CD4-positive, alpha-beta T cell treated with Interleukin-15 for 4 hours (primary cell): ENCODE data around the gene DNAJC2.
"Not testable (repeated sequence)": the region's sequence is repeated elsewhere in the genome, so short reads cannot be mapped to it uniquely, and the experiment has no call there.

Experiments
- DNase-seq: peaks from one replicate; pipeline ENCODE4 v3.0.0-alpha.2; 2020; ENCODE audit warnings: low spot score

Gene DNAJC2

GRCh38 chr7:103343332-103343731 lies 1.2 kb downstream of the DNAJC2 start:
- no peak for DNase-seq

DNA sequence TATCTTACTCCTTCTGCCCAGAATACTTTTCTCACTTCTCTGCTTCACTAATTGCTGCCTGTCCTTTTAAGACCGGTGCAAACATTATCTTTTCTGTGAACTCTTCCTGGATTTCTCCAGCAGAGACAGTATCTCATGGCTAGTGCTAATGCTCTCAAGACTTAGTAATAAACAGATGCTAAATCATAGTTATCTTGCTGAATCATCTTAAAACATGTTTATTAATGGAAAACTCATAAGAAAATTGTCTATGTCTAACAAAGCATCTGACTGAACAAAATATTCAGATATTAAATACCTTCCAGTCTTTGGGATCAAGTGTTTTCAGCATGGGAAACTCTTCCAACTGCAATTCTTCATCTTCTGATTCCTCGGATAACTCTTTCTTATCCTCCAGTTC lies 3.1 kb downstream of the DNAJC2 start:
- DNase-seq: no peak

- DNase-seq: no peak
These were observed 5.7 kb downstream of the DNAJC2 start for GRCh38 chr7:103338864-103339263.

DNA sequence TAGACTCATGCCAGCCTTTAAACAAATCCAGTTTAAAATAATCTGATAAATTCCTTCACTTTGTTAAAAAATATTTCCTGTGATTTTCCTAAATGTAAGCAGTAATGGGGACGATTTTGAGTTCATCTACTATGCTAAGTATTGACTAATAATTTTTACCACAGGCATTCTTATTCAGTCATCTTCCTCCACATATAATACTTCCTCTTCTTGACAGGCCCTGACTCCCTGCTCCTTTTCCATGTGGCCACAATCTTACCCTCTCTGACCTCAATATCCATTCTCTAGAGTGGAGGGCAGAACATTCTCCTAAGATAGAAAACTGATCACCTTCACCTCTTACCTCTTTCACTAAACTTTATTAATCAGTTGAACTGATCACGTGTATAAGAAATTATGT lies 7.8 kb downstream of the DNAJC2 start:
- no peak for DNase-seq

DNA sequence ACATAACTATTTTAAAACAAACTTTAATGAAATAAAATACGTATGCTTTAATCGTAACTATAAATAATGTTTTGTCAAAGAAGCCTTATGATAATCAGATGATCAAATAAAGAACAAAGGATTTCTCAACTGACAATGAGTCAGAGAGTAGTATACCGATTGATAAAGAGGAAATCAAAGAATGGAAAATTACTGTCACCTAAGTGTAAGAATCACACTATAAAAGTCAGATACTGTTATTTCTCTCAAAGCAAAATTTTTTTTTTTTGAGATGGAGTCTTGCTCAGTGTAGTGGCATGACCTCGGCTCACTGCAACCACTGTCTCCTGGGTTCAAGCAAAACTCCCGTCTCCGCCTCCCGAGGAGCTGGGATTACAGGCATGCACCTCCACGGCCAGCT lies 18.8 kb downstream of the DNAJC2 start:
- DNase-seq: no peak

GRCh38 chr7:103317009-103317408 lies 27.6 kb downstream of the DNAJC2 start:
- no peak for DNase-seq

DNA sequence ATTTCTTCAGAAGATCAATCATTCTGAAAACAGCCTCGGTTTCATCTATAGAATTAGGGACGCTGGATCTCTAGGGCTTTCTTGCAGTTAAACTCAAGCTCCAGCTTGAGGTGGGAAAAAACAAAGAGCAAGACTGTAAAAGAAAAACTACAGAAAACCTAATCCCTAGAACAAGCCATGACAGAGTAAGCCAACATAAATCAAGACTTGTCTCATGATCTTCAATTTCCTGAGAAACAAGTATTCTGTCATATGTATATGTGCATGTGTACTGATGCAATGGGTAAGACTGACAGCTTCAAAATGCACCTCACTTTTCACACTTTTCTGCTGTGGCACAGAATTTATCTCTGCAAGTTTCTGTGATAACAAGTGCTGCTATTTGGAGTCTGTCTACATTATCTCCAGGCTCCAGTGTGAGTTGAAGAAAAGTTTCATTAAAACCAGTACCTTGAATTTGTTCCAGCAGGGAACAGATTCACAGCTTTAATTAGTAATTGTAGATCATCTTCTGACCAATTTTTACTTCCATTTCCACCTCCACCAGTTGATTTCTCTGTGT lies 28.1 kb downstream of the DNAJC2 start:
- DNase-seq: no peak

GRCh38 chr7:103314852-103315251 lies 29.7 kb downstream of the DNAJC2 start:
- no peak for DNase-seq

GRCh38 chr7:103307503-103308231 lies 36.9 kb downstream of the DNAJC2 start:
- DNase-seq: no peak

DNA sequence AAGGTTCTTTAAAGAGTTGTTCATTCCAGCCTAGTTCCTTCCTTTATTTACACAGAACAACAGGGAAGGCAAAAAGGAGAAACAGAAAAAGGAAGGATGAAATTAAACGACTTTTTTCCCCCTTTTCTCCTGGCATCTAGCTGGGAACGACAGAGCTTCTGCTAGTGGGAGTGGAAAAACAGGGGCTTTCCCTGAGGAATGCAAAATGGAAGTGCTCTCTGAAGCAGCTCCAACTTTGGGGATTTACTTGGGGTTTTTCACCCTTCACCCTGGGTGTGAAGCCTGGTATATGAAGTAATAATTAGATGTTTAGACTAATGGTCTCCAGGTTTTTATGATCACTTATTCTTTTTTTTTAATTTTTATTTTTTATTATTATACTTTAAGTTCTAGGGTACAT lies 43.1 kb downstream of the DNAJC2 start:
- no peak for DNase-seq

DNA sequence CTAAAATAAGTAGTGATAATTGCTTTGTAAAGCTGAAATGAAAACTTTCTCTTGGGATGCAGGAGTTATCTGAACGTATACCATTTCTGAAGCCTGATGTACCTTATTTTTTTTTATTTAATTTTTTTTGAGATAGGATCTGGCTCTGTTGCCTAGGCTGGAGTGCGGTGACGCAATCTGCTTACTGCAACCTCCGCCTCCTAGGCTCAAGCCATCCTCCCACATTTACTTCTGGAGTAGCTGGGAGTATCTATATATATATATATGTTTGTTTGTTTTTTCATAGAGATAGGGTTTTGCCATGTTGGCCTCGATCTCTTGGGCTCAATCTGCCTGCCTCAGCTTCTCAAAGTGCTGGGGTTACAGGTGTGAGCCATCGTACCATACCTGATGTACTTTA lies 44.9 kb downstream of the DNAJC2 start:
- DNase-seq: no peak

DNA sequence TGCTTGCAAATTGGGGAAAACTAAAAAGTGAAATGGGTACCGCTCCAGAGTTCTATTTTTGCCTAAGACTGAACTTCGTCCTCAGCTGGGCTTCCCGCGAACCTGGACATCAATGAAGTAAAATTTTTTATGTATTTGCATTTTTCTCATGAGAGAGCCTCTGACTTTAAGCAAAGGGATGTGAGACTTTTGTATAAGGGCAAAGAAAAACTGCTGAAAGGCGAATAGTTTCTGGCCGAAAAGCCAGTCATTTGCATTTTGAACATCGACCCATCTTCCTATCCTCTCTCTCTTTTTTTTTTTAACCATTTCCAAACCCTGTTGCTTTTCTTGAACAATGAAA lies 46.8 kb downstream of the DNAJC2 start:
- no peak for DNase-seq

DNA sequence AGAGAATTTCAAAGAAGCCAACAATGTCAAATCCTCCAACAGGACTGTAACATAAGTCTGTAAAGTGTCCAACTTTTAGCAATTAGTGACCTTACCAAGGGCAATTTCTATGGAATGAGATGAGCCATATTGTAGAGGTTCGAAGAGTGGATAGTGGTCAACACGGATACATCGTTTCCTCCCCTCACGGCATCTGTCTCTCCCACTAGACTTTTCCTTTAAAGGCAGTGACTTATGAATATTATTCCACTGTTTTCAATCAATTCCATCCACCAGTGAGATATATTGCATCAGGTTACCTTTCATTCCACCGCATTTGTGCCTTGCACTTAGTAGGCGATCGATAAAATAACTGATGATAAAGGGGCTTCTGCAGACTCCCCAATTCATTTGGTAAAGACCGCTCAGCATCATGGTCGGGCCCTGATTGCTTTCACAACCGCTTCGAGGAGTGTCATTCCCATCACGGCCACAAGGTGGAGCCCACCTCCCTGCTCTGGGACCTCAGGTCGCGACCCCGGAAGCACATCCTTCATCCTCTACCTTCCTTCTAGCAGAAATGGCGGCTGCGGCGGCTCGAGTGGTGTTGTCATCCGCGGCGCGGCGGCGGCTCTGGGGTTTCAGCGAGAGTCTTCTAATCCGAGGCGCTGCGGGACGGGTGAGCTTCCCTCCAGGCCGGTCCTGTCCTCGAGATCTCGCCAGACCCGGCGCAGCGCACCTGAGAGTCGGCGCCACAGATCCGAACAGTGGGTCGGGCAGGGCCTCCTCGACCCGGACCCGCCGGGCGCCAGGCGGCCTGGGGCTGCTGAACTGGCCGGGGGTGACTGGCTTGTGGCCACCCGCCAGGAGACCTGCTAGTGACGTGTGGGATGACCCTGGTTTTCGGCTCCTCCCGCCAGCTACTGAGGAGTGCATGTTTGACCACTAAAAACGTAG lies 47.4 kb downstream of the DNAJC2 start, which contains the start of gene PMPCB:
PMPCB (plus strand) TSS at position 535 of the 936 bp plus-strand sequence; CDS start at position 560, 25 bp downstream.
- peak; percentile 95 for DNase-seq

GRCh38 chr7:103293526-103293925 lies 51.0 kb downstream of the DNAJC2 start:
- no peak for DNase-seq

- DNase-seq: no peak
These were observed 52.4 kb downstream of the DNAJC2 start for GRCh38 chr7:103292122-103292521.

GRCh38 chr7:103282802-103283427 lies 61.7 kb downstream of the DNAJC2 start:
- DNase-seq: not testable (repeated sequence)

- DNase-seq: not testable (repeated sequence)
These were observed 63.8 kb downstream of the DNAJC2 start for GRCh38 chr7:103280803-103281155.

- DNase-seq: peak; percentile 94
These were observed 64.4 kb downstream of the DNAJC2 start for GRCh38 chr7:103279963-103280802.

- DNase-seq: peak; percentile 7
These were observed 65.0 kb downstream of the DNAJC2 start for GRCh38 chr7:103279636-103279962.

DNA sequence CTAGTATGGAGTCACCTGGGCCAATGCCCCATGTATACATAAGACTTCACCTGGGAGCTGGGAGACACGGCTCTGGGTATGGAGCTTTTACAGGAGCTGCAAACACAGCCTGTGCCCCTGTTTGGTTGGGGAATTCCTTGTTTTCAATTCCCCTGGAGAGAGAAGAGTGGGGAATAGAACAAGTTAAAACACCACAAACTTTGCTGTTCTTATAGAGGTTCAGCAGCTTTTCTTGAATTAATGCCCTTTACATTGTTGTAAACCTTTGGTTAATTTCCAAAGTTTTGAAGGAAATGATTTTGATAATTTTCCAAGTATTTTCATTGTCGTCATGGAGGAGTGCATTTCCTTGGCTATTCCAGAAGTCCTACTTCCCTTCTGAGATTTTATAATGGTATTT lies 66.4 kb downstream of the DNAJC2 start:
- not testable (repeated sequence) for DNase-seq

GRCh38 chr7:103274867-103275266 lies 69.7 kb downstream of the DNAJC2 start:
- not testable (repeated sequence) for DNase-seq

DNA sequence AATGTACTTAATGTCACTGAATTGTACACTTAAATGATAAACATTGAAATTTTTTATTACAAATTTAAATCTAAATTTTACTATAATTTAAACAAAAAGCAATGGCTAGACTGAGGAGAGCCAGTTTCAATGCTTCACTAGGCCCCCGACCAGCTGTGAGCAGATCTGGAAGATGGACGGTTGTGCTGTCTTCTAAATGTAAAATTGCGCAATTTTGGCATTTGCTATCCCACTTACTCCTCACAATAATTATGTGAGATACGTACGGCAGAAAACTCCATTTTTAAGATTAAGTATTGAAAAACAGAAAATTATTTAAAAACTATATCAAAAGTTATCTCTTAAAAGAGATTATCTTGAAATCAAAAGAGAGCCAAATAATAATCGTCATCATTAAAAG lies 71.2 kb downstream of the DNAJC2 start:
- DNase-seq: not testable (repeated sequence)
